Activated T-cell treated with anti-CD3 and anti-CD28 coated beads for 48 hours (primary cell): ENCODE data around the gene CCDC54.
"Not testable (repeated sequence)": the region's sequence is repeated elsewhere in the genome, so short reads cannot be mapped to it uniquely, and the experiment has no call there.

ENCODE experiments used
- DNase-seq: peaks from one replicate; pipeline ENCODE4 v3.0.0-alpha.2; 2020; ENCODE audit warnings: low read depth

CCDC54 gene

GRCh38 chr3:107377151-107377550 is at the start of gene CCDC54:
Gene CCDC54, plus strand, starts transcription at chr3:107377439. Its CDS starts 149 bp downstream, at chr3:107377588.
- no peak for DNase-seq

GRCh38 chr3:107328069-107328468 is 49.2 kb upstream of the CCDC54 start:
- DNase-seq: no peak

- no peak for DNase-seq
Observed at GRCh38 chr3:107329088-107329487, 48.2 kb upstream of the CCDC54 start.

- DNase-seq: not testable (repeated sequence)
Observed at GRCh38 chr3:107339690-107340089, 37.5 kb upstream of the CCDC54 start.

GRCh38 chr3:107344722-107345121 is 32.5 kb upstream of the CCDC54 start:
- no peak for DNase-seq

- no peak for DNase-seq
Observed at GRCh38 chr3:107345822-107346405, 31.3 kb upstream of the CCDC54 start.

GRCh38 chr3:107346564-107346963 is 30.7 kb upstream of the CCDC54 start:
- DNase-seq: no peak

GRCh38 chr3:107347751-107348150 is 29.5 kb upstream of the CCDC54 start:
- no peak for DNase-seq

GRCh38 chr3:107356706-107357105 is 20.5 kb upstream of the CCDC54 start:
- DNase-seq: no peak

- DNase-seq: no peak
Observed at GRCh38 chr3:107361633-107362032, 15.6 kb upstream of the CCDC54 start.

- DNase-seq: no peak
Observed at GRCh38 chr3:107365051-107365450, 12.2 kb upstream of the CCDC54 start.

GRCh38 chr3:107366766-107367165 is 10.5 kb upstream of the CCDC54 start:
- DNase-seq: no peak

- DNase-seq: no peak
Observed at GRCh38 chr3:107367353-107367752, 9.9 kb upstream of the CCDC54 start.

GRCh38 chr3:107368654-107369398 is 8.4 kb upstream of the CCDC54 start:
- no peak for DNase-seq

- no peak for DNase-seq
Observed at GRCh38 chr3:107369791-107370190, 7.4 kb upstream of the CCDC54 start.

- no peak for DNase-seq
Observed at GRCh38 chr3:107370907-107371306, 6.3 kb upstream of the CCDC54 start.

- DNase-seq: no peak
Observed at GRCh38 chr3:107372506-107372905, 4.7 kb upstream of the CCDC54 start.

- no peak for DNase-seq
Observed at GRCh38 chr3:107373896-107374295, 3.3 kb upstream of the CCDC54 start.

- no peak for DNase-seq
Observed at GRCh38 chr3:107375682-107376081, 1.6 kb upstream of the CCDC54 start.

GRCh38 chr3:107382631-107383030 is 5.4 kb downstream of the CCDC54 start:
- no peak for DNase-seq

GRCh38 chr3:107384428-107384827 is 7.2 kb downstream of the CCDC54 start:
- DNase-seq: no peak

GRCh38 chr3:107384907-107385306 is 7.7 kb downstream of the CCDC54 start:
- DNase-seq: no peak

- no peak for DNase-seq
Observed at GRCh38 chr3:107387555-107387954, 10.3 kb downstream of the CCDC54 start.
